ENCODE results near the gene VWF. TPM values are rescaled to one million over a fixed set of nuclear protein-coding genes. Genes with fewer than 3 reads are reported as not detected.

The VWF gene
- total RNA-seq, 1 experiment from 2014 or later, result 0.48 TPM

- intact Hi-C loops (cut with micrococcal nuclease; ENCODE audit: unreplicated experiment), result no loop called here
- Histone ChIP-seq H3K27me3 (ENCODE audit: insufficient read depth, low read depth) (no peaks in the 10 kb centered on the region), H3K79me2 (ENCODE audit: low read depth) (no peaks in the 10 kb centered on the region), H2AFZ (no peak overlapping the region), H3K4me3 (no peak overlapping the region), H3K36me3 (ENCODE audit: low read depth) (no peaks in the 10 kb centered on the region), H3K4me2 (no peak overlapping the region), H4K20me1 (ENCODE audit: insufficient read depth) (no peaks in the 10 kb centered on the region), H3K9me2 (ENCODE audit: insufficient read depth) (no peaks in the 10 kb centered on the region), H3K9me3 (ENCODE audit: insufficient read depth, low read depth) (no peaks in the 10 kb centered on the region), H3K4me1 (replicated peaks; ENCODE audit: insufficient read depth) (no peaks in the 10 kb centered on the region), H3F3A (ENCODE audit: insufficient read depth, low read depth) (no peaks in the 10 kb centered on the region), H3K27ac (no peak overlapping the region)
- no TSS peak for BruUV-seq (replicated peaks)
- ChIA-PET CTCF (no interaction called here), POLR2A (ENCODE audit: unreplicated experiment) (no interaction called here)
- DNase-seq, result no peak
- no peak for TF ChIP-seq CTCF (conservative IDR thresholded peaks at IDR 0.05)
- no peak for TF ChIP-seq EZH2 (IDR thresholded peaks at IDR 0.05; ENCODE audit: low read depth)
Observed at GRCh38 chr12:6148061-6148460, 23.6 kb upstream of the VWF start.

- Histone ChIP-seq H3K79me2 (ENCODE audit: low read depth) (no peaks in the 10 kb centered on the region), H3K27ac (no peak overlapping the region), H3K4me2 (no peak overlapping the region), H2AFZ (no peak overlapping the region), H3K4me3 (no peak overlapping the region), H3K4me1 (replicated peaks; ENCODE audit: insufficient read depth) (no peaks in the 10 kb centered on the region), H3K9me3 (ENCODE audit: insufficient read depth, low read depth) (no peaks in the 10 kb centered on the region), H3K36me3 (ENCODE audit: low read depth) (no peaks in the 10 kb centered on the region), H3K9me2 (ENCODE audit: insufficient read depth) (no peaks in the 10 kb centered on the region), H3F3A (ENCODE audit: insufficient read depth, low read depth) (no peaks in the 10 kb centered on the region), H4K20me1 (ENCODE audit: insufficient read depth) (no peaks in the 10 kb centered on the region), H3K27me3 (ENCODE audit: insufficient read depth, low read depth) (no peaks in the 10 kb centered on the region)
- intact Hi-C loops (cut with micrococcal nuclease; ENCODE audit: unreplicated experiment), result no loop called here
- POLR2A ChIA-PET (ENCODE audit: unreplicated experiment), result no interaction called here
- no peak for DNase-seq
- CTCF ChIA-PET, result no interaction called here
- no peak for TF ChIP-seq EZH2 (IDR thresholded peaks at IDR 0.05; ENCODE audit: low read depth)
- TF ChIP-seq CTCF (conservative IDR thresholded peaks at IDR 0.05), result no peak
- BruUV-seq (replicated peaks), result no TSS peak
Observed at GRCh38 chr12:6146951-6147350, 22.5 kb upstream of the VWF start.

- no peak for DNase-seq
- H3K79me2 ChIP-seq (ENCODE audit: low read depth), result no peaks in the 10 kb centered on the region
- TF ChIP-seq CTCF (conservative IDR thresholded peaks at IDR 0.05), result no peak
- no peak for TF ChIP-seq EZH2 (IDR thresholded peaks at IDR 0.05; ENCODE audit: low read depth)
- ChIA-PET CTCF (no interaction called here), POLR2A (ENCODE audit: unreplicated experiment) (no interaction called here)
- H4K20me1 ChIP-seq (ENCODE audit: insufficient read depth), result no peaks in the 10 kb centered on the region
- H3K27ac ChIP-seq, result no peak overlapping the region
- no peaks in the 10 kb centered on the region for H3K9me2 ChIP-seq (ENCODE audit: insufficient read depth)
- no TSS peak for BruUV-seq (replicated peaks)
- no peak overlapping the region for H3K4me3 ChIP-seq
- no peaks in the 10 kb centered on the region for H3K4me1 ChIP-seq (replicated peaks; ENCODE audit: insufficient read depth)
- H3F3A ChIP-seq (ENCODE audit: insufficient read depth, low read depth), result 0 out of 2 replicates have a peak, but pooled peaks cover 3% of the 10 kb centered on the region
- H3K36me3 ChIP-seq (ENCODE audit: low read depth), result no peaks in the 10 kb centered on the region
- H3K27me3 ChIP-seq (ENCODE audit: insufficient read depth, low read depth), result no peaks in the 10 kb centered on the region
- H2AFZ ChIP-seq, result no peak overlapping the region
- no peak overlapping the region for H3K4me2 ChIP-seq
- intact Hi-C loops (cut with micrococcal nuclease; ENCODE audit: unreplicated experiment), result no loop called here
- H3K9me3 ChIP-seq (ENCODE audit: insufficient read depth, low read depth), result no peaks in the 10 kb centered on the region
Observed at GRCh38 chr12:6146509-6146908, 22.0 kb upstream of the VWF start.

All from PC-9 (cell line).